Occipital lobe (tissue), 2 donors: ENCODE results near the gene TMEM182. TPM values are rescaled to one million over a fixed set of nuclear protein-coding genes. Genes with fewer than 3 reads are reported as not detected.
A peak's percentile ranks its signal among the peaks of the same experiment; 100 is the strongest.

ENCODE experiments used
- DNase-seq: peaks from one replicate; lab custom pipeline; 2025; lab: John Stamatoyannopoulos, UW
- total RNA-seq: library from RNA; depleted of rRNA; stranded (reverse); fragments of >200 nt; gene quantifications from one replicate; pipeline ENCODE4 v1.2.3, GENCODE V29; 2014

The TMEM182 gene
- total RNA-seq, 1 donor from 2014 or later: 3.6 TPM

GRCh38 chr2:102801098-102801718, 39.4 kb downstream of the TMEM182 start:
- DNase-seq: no peak

GRCh38 chr2:102801858-102802699, 40.2 kb downstream of the TMEM182 start:
- no peak for DNase-seq

GRCh38 chr2:102803041-102803896, 41.4 kb downstream of the TMEM182 start:
- DNase-seq: no peak

DNA sequence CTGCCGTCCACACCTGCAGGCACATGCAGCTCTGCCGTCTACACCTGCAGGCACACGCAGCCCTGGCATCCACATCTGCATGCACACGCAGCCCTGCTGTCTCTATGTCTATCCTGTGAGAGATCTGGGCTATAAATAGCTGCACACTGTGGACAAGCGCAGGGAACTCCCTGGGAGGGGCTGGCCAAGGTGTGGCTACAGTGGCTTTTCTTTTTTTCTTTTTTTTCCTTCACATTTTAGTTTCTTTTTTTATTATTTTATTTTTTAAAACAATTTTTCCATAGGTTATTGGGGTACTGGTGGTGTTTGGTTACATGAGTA, 42.0 kb downstream of the TMEM182 start:
- DNase-seq: no peak

DNA sequence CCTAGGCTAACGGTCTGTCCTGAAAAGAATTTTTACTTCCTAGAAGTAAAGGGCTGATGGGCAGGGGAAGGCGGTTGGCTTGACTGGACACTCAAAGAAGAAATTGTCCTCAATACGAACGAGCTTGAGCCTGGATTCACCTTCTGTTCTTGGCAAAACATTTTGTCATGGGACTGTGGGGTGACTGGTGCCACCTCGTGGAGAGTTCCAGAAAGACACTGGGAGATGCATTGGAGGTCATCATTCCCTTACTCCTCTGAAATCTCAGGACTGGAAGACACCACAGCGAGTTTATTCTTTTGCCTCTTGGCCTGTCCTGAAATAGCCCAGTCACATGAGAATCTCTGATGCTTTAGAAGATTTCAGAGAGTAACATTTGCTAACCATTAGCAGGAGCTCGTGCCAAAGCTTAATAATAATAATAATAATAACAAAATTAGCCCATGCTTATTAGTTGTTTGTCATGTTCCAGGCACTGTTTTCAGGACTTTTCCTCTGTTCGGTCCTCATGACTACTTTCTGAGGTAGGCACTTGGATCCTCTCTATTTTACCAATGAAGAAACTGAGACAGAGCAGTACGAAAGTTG, 44.5 kb downstream of the TMEM182 start:
- peak; percentile 18 for DNase-seq

- no peak for DNase-seq
Measured at GRCh38 chr2:102809291-102810189, 47.7 kb downstream of the TMEM182 start.

DNA sequence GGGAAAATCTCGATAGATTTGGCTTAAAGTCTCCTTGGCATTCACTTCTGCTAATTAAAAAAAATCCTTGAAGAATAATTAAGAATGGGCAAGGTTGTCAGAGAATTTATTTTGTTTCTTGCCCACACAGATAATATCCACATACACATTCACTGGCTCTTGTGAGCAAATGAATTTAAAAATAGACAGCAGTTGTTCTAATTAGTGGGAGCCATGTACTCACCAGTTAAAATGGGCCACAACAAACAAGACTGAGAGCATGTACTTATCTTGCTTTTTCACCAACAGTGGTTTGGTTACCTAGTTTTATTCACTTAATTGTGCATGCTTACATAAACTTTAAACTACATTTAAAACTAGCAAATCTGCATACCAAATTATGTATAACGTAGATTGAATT, 53.5 kb downstream of the TMEM182 start:
- DNase-seq: no peak

DNA sequence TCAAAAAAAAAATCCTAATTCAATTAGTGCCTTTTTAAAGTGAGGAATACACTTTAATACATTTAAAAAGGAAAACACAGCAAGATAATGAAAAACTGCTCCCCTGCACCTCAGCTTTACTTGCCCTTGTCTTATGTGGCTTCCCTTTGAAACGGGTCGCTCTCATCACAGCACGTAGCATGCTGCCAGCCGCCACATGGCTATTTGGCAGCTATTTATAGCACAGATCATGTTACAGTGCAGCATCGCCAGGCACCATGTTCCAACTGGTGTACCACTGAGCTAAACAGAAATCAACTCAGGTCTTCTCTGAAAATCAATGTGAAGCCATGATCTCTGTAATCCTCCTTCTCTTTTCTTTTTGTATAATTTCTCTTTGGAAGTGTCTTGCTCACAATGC, 65.1 kb downstream of the TMEM182 start:
- no peak for DNase-seq

- DNase-seq: no peak
Measured at GRCh38 chr2:102832789-102833188, 71.0 kb downstream of the TMEM182 start.

DNA sequence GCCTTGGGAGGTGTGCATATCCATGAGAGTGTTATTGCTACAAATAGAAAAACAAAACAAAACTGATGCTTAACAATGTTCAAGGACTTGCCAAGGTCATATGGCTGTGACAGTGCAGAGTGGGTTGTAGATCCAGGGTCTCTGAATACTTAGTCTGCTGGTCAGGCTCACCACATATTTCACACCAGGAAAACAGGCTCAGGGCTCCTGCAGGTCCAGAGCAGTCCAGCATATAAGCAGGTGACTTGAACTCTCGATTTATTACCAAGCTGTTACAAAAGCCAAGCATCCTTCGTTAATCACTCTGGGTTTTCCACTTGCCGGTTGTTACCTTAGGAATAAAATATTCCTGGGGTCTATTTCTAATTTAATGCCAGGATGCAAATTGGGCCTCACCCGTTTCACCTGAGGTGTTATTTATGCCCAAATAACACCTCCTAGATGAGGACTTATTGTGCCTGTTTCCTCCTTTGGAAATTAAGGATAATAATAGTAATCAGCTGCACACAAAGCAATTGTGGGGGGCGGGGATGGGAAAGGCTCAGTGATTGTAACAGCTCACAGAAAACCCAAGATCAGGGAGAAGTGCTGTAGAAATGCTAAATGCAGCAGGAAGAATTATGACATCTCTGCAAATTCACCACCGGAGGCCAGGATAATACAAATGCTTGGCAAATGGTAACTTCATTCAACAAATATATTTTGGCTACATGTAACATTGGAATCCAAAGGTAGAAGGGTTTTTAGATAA, 72.9 kb downstream of the TMEM182 start:
- DNase-seq: no peak

DNA sequence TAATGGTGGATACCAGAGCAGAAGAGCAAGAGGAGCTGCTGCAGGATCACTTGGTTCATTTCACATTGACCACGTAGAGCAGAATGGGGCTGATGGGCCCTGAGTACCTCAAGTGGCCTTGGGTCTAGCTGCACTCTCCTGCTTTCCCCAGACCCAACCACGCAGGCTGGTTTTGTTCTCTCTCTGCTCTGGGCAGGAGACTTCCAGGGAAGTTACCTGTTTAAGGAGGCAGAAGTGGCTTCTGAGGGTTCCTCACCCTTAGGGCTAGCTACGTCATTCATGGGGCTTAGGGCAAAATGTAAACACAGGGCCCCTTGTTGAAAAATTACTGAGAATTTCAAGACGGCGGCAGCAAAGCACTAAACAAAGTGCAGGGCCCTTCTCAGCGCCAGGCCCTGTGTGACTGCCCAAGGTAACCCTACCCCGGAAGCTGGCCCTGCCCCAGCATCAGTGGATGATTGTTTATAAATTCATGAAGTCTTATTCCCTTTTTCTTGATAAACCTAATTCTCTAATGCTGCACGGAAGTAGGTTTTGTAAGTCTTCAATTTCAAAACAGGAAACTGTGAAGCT, 75.9 kb downstream of the TMEM182 start:
- no peak for DNase-seq

GRCh38 chr2:102839668-102840388, 78.0 kb downstream of the TMEM182 start:
- peak; percentile 16 for DNase-seq

DNA sequence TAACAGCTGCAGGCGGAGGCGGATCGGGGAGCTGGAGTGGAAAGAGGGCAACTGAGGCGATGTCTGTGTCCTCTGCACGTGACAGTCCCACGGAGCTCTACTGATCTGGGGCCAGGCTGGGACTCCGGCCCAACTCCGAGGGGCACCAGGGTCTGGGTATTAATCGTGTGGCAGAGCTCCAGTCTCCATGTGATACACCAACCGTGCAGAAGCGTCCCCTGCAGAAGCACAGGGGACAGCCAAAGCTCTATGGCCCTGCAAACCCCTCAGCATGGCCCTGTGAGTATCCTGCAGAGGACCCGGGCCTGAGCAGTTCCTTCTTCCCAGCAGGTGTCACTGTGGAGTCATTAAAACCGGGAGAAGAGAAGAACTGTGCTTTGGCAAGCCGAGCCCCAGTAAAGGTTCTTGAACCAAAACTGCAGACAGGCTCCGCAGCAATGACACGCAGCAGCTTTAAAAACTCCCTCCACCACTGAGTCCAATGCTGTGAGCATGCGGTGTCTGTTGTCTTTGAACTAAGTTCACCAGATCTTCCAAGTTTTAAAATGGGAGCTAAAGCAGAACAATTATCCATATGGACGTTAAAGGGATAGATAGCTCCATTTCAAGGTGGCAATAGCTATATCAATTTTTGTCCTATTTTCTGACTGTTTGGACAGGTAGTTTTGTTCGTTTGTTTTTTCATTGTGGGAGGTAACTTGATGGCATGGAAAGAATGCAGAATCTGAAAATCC, 79.4 kb downstream of the TMEM182 start:
- DNase-seq: peak; percentile 46

- no peak for DNase-seq
Measured at GRCh38 chr2:102843764-102844443, 82.1 kb downstream of the TMEM182 start.

DNA sequence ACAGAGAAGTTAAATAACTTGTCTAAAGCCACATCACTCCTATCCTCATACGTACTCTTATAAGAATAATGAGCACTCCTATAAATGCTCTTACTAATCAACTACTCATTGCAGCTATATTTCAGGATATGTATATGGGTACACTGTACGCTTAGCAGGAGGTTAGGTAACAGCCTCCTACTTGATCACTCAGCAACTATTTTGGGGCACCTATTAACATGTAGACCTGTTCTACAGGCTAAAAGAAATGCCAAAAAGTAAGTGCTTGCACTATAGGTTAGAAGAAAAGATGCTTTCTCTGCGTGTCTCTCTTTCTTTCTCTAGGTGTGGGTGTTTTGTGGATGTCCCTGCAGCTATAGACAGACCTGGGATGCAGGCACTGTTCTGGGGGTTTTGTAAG, 83.1 kb downstream of the TMEM182 start:
- no peak for DNase-seq

- DNase-seq: peak; percentile 24
Measured at GRCh38 chr2:102848366-102848839, 86.6 kb downstream of the TMEM182 start.

DNA sequence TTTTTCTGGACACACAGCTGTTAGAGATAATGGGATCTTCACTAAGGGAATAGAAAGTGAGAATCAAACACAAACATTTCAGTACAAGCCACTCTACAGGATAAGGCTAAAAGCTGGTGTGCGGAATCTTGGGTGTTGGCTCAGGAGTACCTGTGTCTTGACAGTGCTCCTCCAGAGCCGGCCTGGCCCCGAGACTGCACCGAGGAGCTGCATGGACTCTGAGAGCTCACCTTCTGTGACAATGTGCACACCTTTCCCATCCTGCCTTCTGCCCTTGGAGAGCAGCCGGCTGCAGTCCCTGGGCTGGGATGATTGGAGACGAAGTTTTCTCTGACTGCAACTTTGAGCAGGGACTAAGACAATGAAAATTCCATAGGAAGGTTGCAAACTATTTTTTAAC, 89.1 kb downstream of the TMEM182 start:
- DNase-seq: no peak

GRCh38 chr2:102852867-102853266, 91.0 kb downstream of the TMEM182 start:
- DNase-seq: no peak
